Glomerular endothelial cell (primary cell): ENCODE measurements around the gene TMEM108. TPM values are rescaled to one million over a fixed set of nuclear protein-coding genes. Genes with fewer than 3 reads are reported as not detected.

ENCODE experiments used
- DNase-seq: peaks from one replicate; pipeline ENCODE4 v3.0.0-alpha.2; 2011; ENCODE audit warnings: low read depth, low spot score; ENCODE audit errors: extremely low read depth
- total RNA-seq: library from RNA; depleted of rRNA; stranded (reverse); fragments of >200 nt; gene quantifications from 2 replicates; pipeline ENCODE4 v1.2.3, GENCODE V29; 2015

Gene TMEM108
- total RNA-seq, 1 donor from 2014 or later, result 0.53 TPM

GRCh38 chr3:133404920-133405319 is 366.7 kb downstream of the TMEM108 start:
- no peak for DNase-seq

GRCh38 chr3:133408366-133408765 is 370.2 kb downstream of the TMEM108 start:
- no peak for DNase-seq

- no peak for DNase-seq
These were observed 370.8 kb downstream of the TMEM108 start for GRCh38 chr3:133408961-133409360.

GRCh38 chr3:133410191-133410892 is 372.2 kb downstream of the TMEM108 start:
- no peak for DNase-seq

- DNase-seq, result no peak
These were observed 374.3 kb downstream of the TMEM108 start for GRCh38 chr3:133412183-133413132.

GRCh38 chr3:133413161-133414020 is 375.2 kb downstream of the TMEM108 start:
- DNase-seq, result no peak

- no peak for DNase-seq
These were observed 375.8 kb downstream of the TMEM108 start for GRCh38 chr3:133414021-133414392.

GRCh38 chr3:133418361-133418760 is 380.2 kb downstream of the TMEM108 start:
- DNase-seq, result no peak

GRCh38 chr3:133419151-133419909 is 381.1 kb downstream of the TMEM108 start:
- no peak for DNase-seq

GRCh38 chr3:133424937-133425869 is 387.0 kb downstream of the TMEM108 start:
- DNase-seq, result no peak

GRCh38 chr3:133425898-133426297 is 387.7 kb downstream of the TMEM108 start:
- no peak for DNase-seq

GRCh38 chr3:133426721-133427120 is 388.5 kb downstream of the TMEM108 start:
- no peak for DNase-seq

- DNase-seq, result no peak
These were observed 390.4 kb downstream of the TMEM108 start for GRCh38 chr3:133428552-133428951.

- no peak for DNase-seq
These were observed 390.9 kb downstream of the TMEM108 start for GRCh38 chr3:133429063-133429462.

- DNase-seq, result no peak
These were observed 401.4 kb downstream of the TMEM108 start for GRCh38 chr3:133439563-133439962.

- DNase-seq, result no peak
These were observed 402.5 kb downstream of the TMEM108 start for GRCh38 chr3:133440652-133441051.

GRCh38 chr3:133441867-133442270 is 403.7 kb downstream of the TMEM108 start:
- no peak for DNase-seq

- no peak for DNase-seq
These were observed 404.3 kb downstream of the TMEM108 start for GRCh38 chr3:133442518-133442917.
